ENCODE data around the gene BCAN.

DNA sequence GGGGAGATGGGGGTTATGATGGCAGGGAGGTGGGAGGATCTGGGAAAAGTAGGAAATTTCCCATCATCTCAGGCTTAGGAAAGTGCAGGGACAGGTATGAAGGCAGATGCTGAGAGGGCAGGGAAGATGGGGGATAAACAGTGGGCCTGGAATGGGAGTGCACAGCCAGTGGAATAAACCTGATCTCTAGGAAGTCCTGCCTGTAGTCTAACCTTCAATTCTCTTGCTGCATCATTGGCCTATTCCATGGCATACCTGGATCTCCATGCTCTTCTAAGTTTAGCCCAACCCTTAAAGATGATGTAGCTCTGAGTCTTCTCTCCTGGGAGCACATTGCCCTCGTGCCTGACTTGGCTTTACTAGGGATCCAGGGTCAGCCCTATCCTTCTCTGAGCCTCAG is 2.7 kb downstream of the BCAN start:
- TF ChIP-seq, protein P1, sequence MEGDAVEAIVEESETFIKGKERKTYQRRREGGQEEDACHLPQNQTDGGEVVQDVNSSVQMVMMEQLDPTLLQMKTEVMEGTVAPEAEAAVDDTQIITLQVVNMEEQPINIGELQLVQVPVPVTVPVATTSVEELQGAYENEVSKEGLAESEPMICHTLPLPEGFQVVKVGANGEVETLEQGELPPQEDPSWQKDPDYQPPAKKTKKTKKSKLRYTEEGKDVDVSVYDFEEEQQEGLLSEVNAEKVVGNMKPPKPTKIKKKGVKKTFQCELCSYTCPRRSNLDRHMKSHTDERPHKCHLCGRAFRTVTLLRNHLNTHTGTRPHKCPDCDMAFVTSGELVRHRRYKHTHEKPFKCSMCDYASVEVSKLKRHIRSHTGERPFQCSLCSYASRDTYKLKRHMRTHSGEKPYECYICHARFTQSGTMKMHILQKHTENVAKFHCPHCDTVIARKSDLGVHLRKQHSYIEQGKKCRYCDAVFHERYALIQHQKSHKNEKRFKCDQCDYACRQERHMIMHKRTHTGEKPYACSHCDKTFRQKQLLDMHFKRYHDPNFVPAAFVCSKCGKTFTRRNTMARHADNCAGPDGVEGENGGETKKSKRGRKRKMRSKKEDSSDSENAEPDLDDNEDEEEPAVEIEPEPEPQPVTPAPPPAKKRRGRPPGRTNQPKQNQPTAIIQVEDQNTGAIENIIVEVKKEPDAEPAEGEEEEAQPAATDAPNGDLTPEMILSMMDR (conservative IDR thresholded peaks at IDR 0.05; ENCODE audit: low read depth, low read length): no peak
- TF ChIP-seq CEBPB (IDR thresholded peaks at IDR 0.05; ENCODE audit: low read depth, low read length): no peak
- no peak for TF ChIP-seq POLR2A (IDR thresholded peaks at IDR 0.05; ENCODE audit: low read depth, low read length)
- no peak for TF ChIP-seq MAZ (IDR thresholded peaks at IDR 0.05; ENCODE audit: borderline replicate concordance, low read depth, low read length)
- no peak for TF ChIP-seq MXI1 (IDR thresholded peaks at IDR 0.05; ENCODE audit: borderline replicate concordance, low read depth, low read length)
- TF ChIP-seq MAFK (IDR thresholded peaks at IDR 0.05; ENCODE audit: low read depth, low read length): no peak
- TF ChIP-seq RCOR1 (IDR thresholded peaks at IDR 0.05; ENCODE audit: insufficient replicate concordance, low read length): no peak
- no peak for TF ChIP-seq RFX5 (IDR thresholded peaks at IDR 0.05; ENCODE audit: low read depth, low read length)
- TF ChIP-seq SMC3 (IDR thresholded peaks at IDR 0.05; ENCODE audit: low read depth, low read length): no peak
- TF ChIP-seq FOS (IDR thresholded peaks at IDR 0.05; ENCODE audit: low read depth, low read length): no peak
- no peak for TF ChIP-seq CHD1 (IDR thresholded peaks at IDR 0.05; ENCODE audit: low read depth, low read length)
- TF ChIP-seq RAD21 (IDR thresholded peaks at IDR 0.05; ENCODE audit: low read length): no peak
- TF ChIP-seq, protein P2, sequence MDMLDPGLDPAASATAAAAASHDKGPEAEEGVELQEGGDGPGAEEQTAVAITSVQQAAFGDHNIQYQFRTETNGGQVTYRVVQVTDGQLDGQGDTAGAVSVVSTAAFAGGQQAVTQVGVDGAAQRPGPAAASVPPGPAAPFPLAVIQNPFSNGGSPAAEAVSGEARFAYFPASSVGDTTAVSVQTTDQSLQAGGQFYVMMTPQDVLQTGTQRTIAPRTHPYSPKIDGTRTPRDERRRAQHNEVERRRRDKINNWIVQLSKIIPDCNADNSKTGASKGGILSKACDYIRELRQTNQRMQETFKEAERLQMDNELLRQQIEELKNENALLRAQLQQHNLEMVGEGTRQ (IDR thresholded peaks at IDR 0.05; ENCODE audit: low read depth, low read length): no peak
- TF ChIP-seq, protein P3, sequence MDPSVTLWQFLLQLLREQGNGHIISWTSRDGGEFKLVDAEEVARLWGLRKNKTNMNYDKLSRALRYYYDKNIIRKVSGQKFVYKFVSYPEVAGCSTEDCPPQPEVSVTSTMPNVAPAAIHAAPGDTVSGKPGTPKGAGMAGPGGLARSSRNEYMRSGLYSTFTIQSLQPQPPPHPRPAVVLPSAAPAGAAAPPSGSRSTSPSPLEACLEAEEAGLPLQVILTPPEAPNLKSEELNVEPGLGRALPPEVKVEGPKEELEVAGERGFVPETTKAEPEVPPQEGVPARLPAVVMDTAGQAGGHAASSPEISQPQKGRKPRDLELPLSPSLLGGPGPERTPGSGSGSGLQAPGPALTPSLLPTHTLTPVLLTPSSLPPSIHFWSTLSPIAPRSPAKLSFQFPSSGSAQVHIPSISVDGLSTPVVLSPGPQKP (IDR thresholded peaks at IDR 0.05; ENCODE audit: borderline replicate concordance, low read depth, low read length): no peak

Measured in IMR-90 (cell line).